ENCODE measurements around the gene SCAF4.

The SCAF4 gene

GRCh38 chr21:31650930-31651329 is 81.0 kb downstream of the SCAF4 start:
- H3K79me2 ChIP-seq (ENCODE audit: insufficient read depth, low read length) = no peaks in the 10 kb centered on the region

GRCh38 chr21:31647650-31648049 is 84.3 kb downstream of the SCAF4 start:
- no peak overlapping the region for H3K4me2 ChIP-seq (ENCODE audit: low read depth, low read length, poor library complexity, severe bottlenecking)
- H3K4me3 ChIP-seq (ENCODE audit: low read length, poor library complexity, severe bottlenecking) = no peak overlapping the region
- H2AFZ ChIP-seq (ENCODE audit: low read length) = no peak overlapping the region
- H4K20me1 ChIP-seq (ENCODE audit: insufficient read depth, low read length, poor library complexity, severe bottlenecking) = no peaks in the 10 kb centered on the region
- H3F3A ChIP-seq (ENCODE audit: low read depth) = no peaks in the 10 kb centered on the region
- no peaks in the 10 kb centered on the region for H3K4me1 ChIP-seq (ENCODE audit: insufficient read depth, low read length, poor library complexity, severe bottlenecking)
- H3K79me2 ChIP-seq (ENCODE audit: insufficient read depth, low read length) = no peaks in the 10 kb centered on the region
- no peaks in the 10 kb centered on the region for H3K9me3 ChIP-seq (ENCODE audit: insufficient read depth, low read depth, low read length)
- no peaks in the 10 kb centered on the region for H3K9me2 ChIP-seq (replicated peaks; ENCODE audit: low read depth, low read length)
- no peak overlapping the region for H3K9ac ChIP-seq (ENCODE audit: low read depth, low read length, poor library complexity, severe bottlenecking)
- H3K36me3 ChIP-seq (ENCODE audit: insufficient read depth, low read length) = no peaks in the 10 kb centered on the region
- TF ChIP-seq EZH2phosphoT487 (IDR thresholded peaks at IDR 0.05; ENCODE audit: borderline replicate concordance) = no peak
- no peak for TF ChIP-seq CTCF (conservative IDR thresholded peaks at IDR 0.05; ENCODE audit: low read length)
- H3K27me3 ChIP-seq (ENCODE audit: insufficient read depth, low read length, poor library complexity, severe bottlenecking) = no peaks in the 10 kb centered on the region

More at GRCh38 chr21:31650930-31651329, 81.0 kb downstream of the SCAF4 start:
- no peak overlapping the region for H3K9ac ChIP-seq (ENCODE audit: low read depth, low read length, poor library complexity, severe bottlenecking)
- no peak overlapping the region for H3K4me2 ChIP-seq (ENCODE audit: low read depth, low read length, poor library complexity, severe bottlenecking)
- H3K36me3 ChIP-seq (ENCODE audit: insufficient read depth, low read length) = no peaks in the 10 kb centered on the region
- no peak overlapping the region for H3K4me3 ChIP-seq (ENCODE audit: low read length, poor library complexity, severe bottlenecking)
- H3K9me2 ChIP-seq (replicated peaks; ENCODE audit: low read depth, low read length) = no peaks in the 10 kb centered on the region
- no peak overlapping the region for H2AFZ ChIP-seq (ENCODE audit: low read length)
- H3K27me3 ChIP-seq (ENCODE audit: insufficient read depth, low read length, poor library complexity, severe bottlenecking) = no peaks in the 10 kb centered on the region
- no peaks in the 10 kb centered on the region for H3F3A ChIP-seq (ENCODE audit: low read depth)
- H3K9me3 ChIP-seq (ENCODE audit: insufficient read depth, low read depth, low read length) = no peaks in the 10 kb centered on the region
- TF ChIP-seq EZH2phosphoT487 (IDR thresholded peaks at IDR 0.05; ENCODE audit: borderline replicate concordance) = no peak
- no peak for TF ChIP-seq CTCF (conservative IDR thresholded peaks at IDR 0.05; ENCODE audit: low read length)
- no peaks in the 10 kb centered on the region for H4K20me1 ChIP-seq (ENCODE audit: insufficient read depth, low read length, poor library complexity, severe bottlenecking)
- H3K4me1 ChIP-seq (ENCODE audit: insufficient read depth, low read length, poor library complexity, severe bottlenecking) = peaks cover 8% of the 10 kb centered on the region

- H3K27me3 ChIP-seq (ENCODE audit: insufficient read depth, low read length, poor library complexity, severe bottlenecking) = no peaks in the 10 kb centered on the region
- no peaks in the 10 kb centered on the region for H3K9me3 ChIP-seq (ENCODE audit: insufficient read depth, low read depth, low read length)
- H4K20me1 ChIP-seq (ENCODE audit: insufficient read depth, low read length, poor library complexity, severe bottlenecking) = no peaks in the 10 kb centered on the region
- H3F3A ChIP-seq (ENCODE audit: low read depth) = no peaks in the 10 kb centered on the region
- H3K4me1 ChIP-seq (ENCODE audit: insufficient read depth, low read length, poor library complexity, severe bottlenecking) = no peaks in the 10 kb centered on the region
- no peak overlapping the region for H3K4me2 ChIP-seq (ENCODE audit: low read depth, low read length, poor library complexity, severe bottlenecking)
- H3K9me2 ChIP-seq (replicated peaks; ENCODE audit: low read depth, low read length) = no peaks in the 10 kb centered on the region
- H3K4me3 ChIP-seq (ENCODE audit: low read length, poor library complexity, severe bottlenecking) = no peak overlapping the region
- H3K36me3 ChIP-seq (ENCODE audit: insufficient read depth, low read length) = no peaks in the 10 kb centered on the region
- no peak overlapping the region for H2AFZ ChIP-seq (ENCODE audit: low read length)
- no peak overlapping the region for H3K9ac ChIP-seq (ENCODE audit: low read depth, low read length, poor library complexity, severe bottlenecking)
- TF ChIP-seq CTCF (conservative IDR thresholded peaks at IDR 0.05; ENCODE audit: low read length) (no peak), EZH2phosphoT487 (IDR thresholded peaks at IDR 0.05; ENCODE audit: borderline replicate concordance) (no peak)
- H3K79me2 ChIP-seq (ENCODE audit: insufficient read depth, low read length) = no peaks in the 10 kb centered on the region
Measured at GRCh38 chr21:31644643-31645042, 87.3 kb downstream of the SCAF4 start.

Data from Loucy (cell line).